Tibial nerve (tissue), 4 donors: ENCODE measurements around the gene TBRG4.

ENCODE experiments used
- EP300 ChIP-seq, 2 donors: sonication (generic); formaldehyde crosslinking; IDR thresholded peaks; one replicate each; pipeline ENCODE4 v1.6.1; 2017; ENCODE audit warnings: antibody characterized with exemption in 2 of 2, mild to moderate bottlenecking in 1 of 2
- POLR2A ChIP-seq, 2 donors: fragments of 450-650 bp; IDR thresholded peaks; one replicate each; pipeline ENCODE4 v1.6.1; 2017; ENCODE audit warnings: antibody characterized with exemption in 2 of 2, mild to moderate bottlenecking in 2 of 2, moderate library complexity in 2 of 2
- TF ChIP-seq, protein P1 (sequence below), 5 experiments: fragments of 200-600 bp in 3 of 5; fragments of 450-650 bp in 2 of 5; sonication (generic) in 3 of 5; IDR thresholded peaks; one replicate each; pipeline ENCODE4 v1.5.1; 2016 to 2019; ENCODE audit warnings: antibody characterized with exemption in 5 of 5, mild to moderate bottlenecking in 3 of 5, moderate library complexity in 2 of 5

DNA sequence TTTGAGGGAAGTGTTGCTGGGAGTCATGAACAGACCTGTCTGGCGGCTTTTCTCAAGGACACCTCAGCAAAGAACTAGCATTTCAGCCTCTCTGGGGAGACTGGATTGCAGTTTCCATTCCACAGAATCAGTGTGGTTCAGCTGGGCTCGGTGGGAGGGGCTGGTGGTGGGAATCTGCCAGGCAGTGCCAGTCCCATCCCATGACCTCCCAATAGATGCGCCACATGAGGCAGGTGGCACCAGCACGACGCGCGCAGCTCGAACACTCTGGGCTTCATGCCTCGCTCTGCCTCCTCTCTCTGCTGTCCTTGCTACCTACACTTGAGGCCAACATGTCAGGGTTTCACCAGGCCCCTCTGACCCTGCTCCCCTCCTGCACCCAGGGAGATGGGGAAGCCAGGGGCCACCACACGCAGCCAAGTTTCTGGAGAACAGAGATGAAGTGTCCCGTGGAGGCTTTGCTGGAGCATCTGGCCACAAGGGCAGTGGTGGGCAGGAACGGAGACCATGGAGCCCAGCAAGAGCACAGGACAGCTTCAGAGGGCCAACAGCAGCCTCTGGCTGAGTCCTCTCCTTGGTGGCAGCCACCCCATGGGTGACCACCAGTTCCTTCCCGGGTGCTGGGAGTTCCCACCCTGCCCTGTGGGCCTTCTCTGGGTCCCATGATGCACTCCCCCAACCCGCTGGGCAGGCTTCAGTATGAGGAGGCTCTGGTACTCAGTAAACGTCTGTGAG lies 25.0 kb downstream of the TBRG4 start:
- TF ChIP-seq POLR2A (IDR thresholded peaks at IDR 0.05) (no peak), EP300 (IDR thresholded peaks at IDR 0.05) (no peak)
- TF ChIP-seq, protein P1, sequence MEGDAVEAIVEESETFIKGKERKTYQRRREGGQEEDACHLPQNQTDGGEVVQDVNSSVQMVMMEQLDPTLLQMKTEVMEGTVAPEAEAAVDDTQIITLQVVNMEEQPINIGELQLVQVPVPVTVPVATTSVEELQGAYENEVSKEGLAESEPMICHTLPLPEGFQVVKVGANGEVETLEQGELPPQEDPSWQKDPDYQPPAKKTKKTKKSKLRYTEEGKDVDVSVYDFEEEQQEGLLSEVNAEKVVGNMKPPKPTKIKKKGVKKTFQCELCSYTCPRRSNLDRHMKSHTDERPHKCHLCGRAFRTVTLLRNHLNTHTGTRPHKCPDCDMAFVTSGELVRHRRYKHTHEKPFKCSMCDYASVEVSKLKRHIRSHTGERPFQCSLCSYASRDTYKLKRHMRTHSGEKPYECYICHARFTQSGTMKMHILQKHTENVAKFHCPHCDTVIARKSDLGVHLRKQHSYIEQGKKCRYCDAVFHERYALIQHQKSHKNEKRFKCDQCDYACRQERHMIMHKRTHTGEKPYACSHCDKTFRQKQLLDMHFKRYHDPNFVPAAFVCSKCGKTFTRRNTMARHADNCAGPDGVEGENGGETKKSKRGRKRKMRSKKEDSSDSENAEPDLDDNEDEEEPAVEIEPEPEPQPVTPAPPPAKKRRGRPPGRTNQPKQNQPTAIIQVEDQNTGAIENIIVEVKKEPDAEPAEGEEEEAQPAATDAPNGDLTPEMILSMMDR (IDR thresholded peaks at IDR 0.05): no peak
